Panc1 (cell line): Measurements from ENCODE around the gene NUDT3. TPM values are rescaled to one million over a fixed set of nuclear protein-coding genes. Genes with fewer than 3 reads are reported as not detected.

ENCODE experiments used
- ATAC-seq: fragments of 200-7000 bp; cut with Tn5 transposase; 2 replicates; pipeline ENCODE4 v1.9.1; 2020; ENCODE audit warnings: mild to moderate bottlenecking, moderate library complexity
- BruUV-seq: library from RNA; stranded (reverse); fragments of 400-500 nt; replicated peaks from 2 replicates; lab custom pipeline; 2021; lab: Mats Ljungman, UMichigan
- CTCF ChIA-PET: fragments of 300-600 bp; sonication (Branson Sonifier 250); formaldehyde crosslinking; loops from one replicate; lab custom pipeline; 2022; ENCODE audit warnings: antibody characterized with exemption; lab: Charles Lee
- POLR2A ChIA-PET: fragments of 300-600 bp; sonication (Branson Sonifier 250); formaldehyde crosslinking; loops from one replicate; lab custom pipeline; 2022; ENCODE audit warnings: antibody characterized with exemption; lab: Charles Lee
- DNase-seq: peaks from one replicate; pipeline ENCODE4 v3.0.0-alpha.2; 2010; ENCODE audit warnings: low read depth, low spot score
- H3K27ac ChIP-seq: 2 replicates; pipeline ENCODE4 v1.5.1; 2011; ENCODE audit warnings: mild to moderate bottlenecking, low read length, inconsistent platforms
- H3K27me3 ChIP-seq: fragments of 200-500 bp; sonication (Bioruptor generic); 2 replicates; pipeline ENCODE4 v1.6.0; 2014; ENCODE audit warnings: low read length, inconsistent platforms; ENCODE audit not compliant: control insufficient read depth, insufficient read depth
- H3K36me3 ChIP-seq: fragments of 200-500 bp; sonication (Bioruptor generic); 2 replicates; pipeline ENCODE4 v1.5.1; 2014; ENCODE audit warnings: inconsistent platforms, mild to moderate bottlenecking, low read length, moderate library complexity; ENCODE audit not compliant: control insufficient read depth, insufficient read depth
- H3K4me1 ChIP-seq: 2 replicates; pipeline ENCODE4 v1.5.1; 2011; ENCODE audit warnings: inconsistent platforms, mild to moderate bottlenecking, low read length, moderate library complexity; ENCODE audit not compliant: control insufficient read depth, insufficient read depth
- H3K4me3 ChIP-seq, 2 experiments: 2 replicates each; pipeline ENCODE4 v1.5.1; 2011 to 2012; ENCODE audit warnings: low read depth in 2 of 2, low read length in 2 of 2, mild to moderate bottlenecking in 2 of 2, inconsistent platforms in 1 of 2, moderate library complexity in 1 of 2
- H3K9me3 ChIP-seq: fragments of 200-500 bp; sonication (Bioruptor generic); 2 replicates; pipeline ENCODE4 v1.5.1; 2014; ENCODE audit warnings: low read depth, mild to moderate bottlenecking, inconsistent platforms, low read length, moderate library complexity; ENCODE audit not compliant: control insufficient read depth, insufficient read depth
- CTCF ChIP-seq: fragments of 450-650 bp; IDR thresholded peaks from 2 replicates; pipeline ENCODE4 v1.5.1; 2017; ENCODE audit warnings: mild to moderate bottlenecking
- POLR2AphosphoS5 ChIP-seq: IDR thresholded peaks from 2 replicates; pipeline ENCODE4 v1.6.1; 2012; ENCODE audit warnings: mild to moderate bottlenecking, low read depth, low read length, moderate library complexity
- REST ChIP-seq, 2 experiments: IDR thresholded peaks; 2 replicates each; pipeline ENCODE4 v1.6.1; 2011 to 2012; ENCODE audit warnings: low read depth in 2 of 2, control low read depth in 1 of 2, low read length in 1 of 2, mild to moderate bottlenecking in 1 of 2, moderate library complexity in 1 of 2; ENCODE audit not compliant: insufficient read depth in 1 of 2
- SIN3A ChIP-seq: IDR thresholded peaks from 2 replicates; pipeline ENCODE4 v1.6.1; 2012; ENCODE audit warnings: low read depth, mild to moderate bottlenecking, low read length, moderate library complexity, borderline replicate concordance; ENCODE audit not compliant: insufficient read depth
- TCF7L2 ChIP-seq: IDR thresholded peaks from 2 replicates; pipeline ENCODE4 v1.6.1; 2011; ENCODE audit warnings: mild to moderate bottlenecking, low read depth, low read length, inconsistent platforms
- in situ Hi-C: cut with HindIII; loops from 2 replicates; pipeline ENCODE4 v1.10.0; 2016; ENCODE audit warnings: low sequenced_read_pairs, low pct_unique_long_range_greater_than_20kb
- intact Hi-C: fragments of 100-400 bp; cut with micrococcal nuclease; formaldehyde crosslinking; loops from one replicate; pipeline ENCODE4 v1.10.0; 2022; ENCODE audit not compliant: unreplicated experiment
- total RNA-seq: library from RNA; stranded (reverse); gene quantifications from one replicate; pipeline ENCODE4 v1.2.1, GENCODE V29; 2021; ENCODE audit not compliant: unreplicated experiment

Gene NUDT3
- total RNA-seq, 1 experiment from 2014 or later: 25.9 TPM

- no TSS peak for BruUV-seq
- POLR2A ChIA-PET: interaction anchor here (1.1 kb wide), 1 partner anchor 19 kb away, joined by 3 read pairs; no protein-coding TSS in a partner anchor
- no peak overlapping the region for H3K4me3 ChIP-seq
- CTCF ChIA-PET: no interaction called here
- H3K9me3 ChIP-seq: no peaks in the 10 kb centered on the region
- TF ChIP-seq CTCF: no peak
- no peak for TF ChIP-seq REST (IDR thresholded peaks at IDR 0.05; ENCODE audit: insufficient read depth in 1 of 2, low read depth in 2 of 2, low read length in 1 of 2)
- TF ChIP-seq POLR2AphosphoS5: no peak
- no peak for TF ChIP-seq SIN3A
- in situ Hi-C loops (no loop called here), intact Hi-C loops (no loop called here)
- H3K27ac ChIP-seq: no peak overlapping the region
- no peak for ATAC-seq
- no peaks in the 10 kb centered on the region for H3K27me3 ChIP-seq
- 0 out of 2 replicates have a peak, but pooled peaks cover 9% of the 10 kb centered on the region for H3K36me3 ChIP-seq
- DNase-seq: no peak
- H3K4me1 ChIP-seq: no peaks in the 10 kb centered on the region
Observed at GRCh38 chr6:34295721-34296120, 96.7 kb downstream of the NUDT3 start.

- Histone ChIP-seq H3K36me3 (0 out of 2 replicates have a peak, but pooled peaks cover 9% of the 10 kb centered on the region), H3K4me3 (no peak overlapping the region), H3K27me3 (no peaks in the 10 kb centered on the region), H3K27ac (no peak overlapping the region), H3K9me3 (no peaks in the 10 kb centered on the region), H3K4me1 (no peaks in the 10 kb centered on the region)
- in situ Hi-C loops (no loop called here), intact Hi-C loops (no loop called here)
- no peak for TF ChIP-seq CTCF
- no peak for TF ChIP-seq SIN3A
- no peak for TF ChIP-seq REST (IDR thresholded peaks at IDR 0.05; ENCODE audit: insufficient read depth in 1 of 2, low read depth in 2 of 2, low read length in 1 of 2)
- no peak for TF ChIP-seq TCF7L2
- TF ChIP-seq POLR2AphosphoS5: no peak
- TSS peak; percentile 47 for BruUV-seq
- DNase-seq: no peak
- ChIA-PET POLR2A (no interaction called here), CTCF (no interaction called here)
- ATAC-seq: no peak
Observed at GRCh38 chr6:34292954-34293353, 99.5 kb downstream of the NUDT3 start.
